GM18511 (cell line): ENCODE data around the gene NUP54.
A peak's percentile ranks its signal among the peaks of the same experiment; 100 is the strongest.

Source experiments
- ATAC-seq: cut with Tn5 transposase; IDR thresholded peaks from one replicate; pipeline ENCODE4 v1.9.1; 2021; ENCODE audit warnings: mild to moderate bottlenecking, moderate library complexity; ENCODE audit not compliant: unreplicated experiment

Gene NUP54, protein sequence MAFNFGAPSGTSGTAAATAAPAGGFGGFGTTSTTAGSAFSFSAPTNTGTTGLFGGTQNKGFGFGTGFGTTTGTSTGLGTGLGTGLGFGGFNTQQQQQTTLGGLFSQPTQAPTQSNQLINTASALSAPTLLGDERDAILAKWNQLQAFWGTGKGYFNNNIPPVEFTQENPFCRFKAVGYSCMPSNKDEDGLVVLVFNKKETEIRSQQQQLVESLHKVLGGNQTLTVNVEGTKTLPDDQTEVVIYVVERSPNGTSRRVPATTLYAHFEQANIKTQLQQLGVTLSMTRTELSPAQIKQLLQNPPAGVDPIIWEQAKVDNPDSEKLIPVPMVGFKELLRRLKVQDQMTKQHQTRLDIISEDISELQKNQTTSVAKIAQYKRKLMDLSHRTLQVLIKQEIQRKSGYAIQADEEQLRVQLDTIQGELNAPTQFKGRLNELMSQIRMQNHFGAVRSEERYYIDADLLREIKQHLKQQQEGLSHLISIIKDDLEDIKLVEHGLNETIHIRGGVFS

DNA sequence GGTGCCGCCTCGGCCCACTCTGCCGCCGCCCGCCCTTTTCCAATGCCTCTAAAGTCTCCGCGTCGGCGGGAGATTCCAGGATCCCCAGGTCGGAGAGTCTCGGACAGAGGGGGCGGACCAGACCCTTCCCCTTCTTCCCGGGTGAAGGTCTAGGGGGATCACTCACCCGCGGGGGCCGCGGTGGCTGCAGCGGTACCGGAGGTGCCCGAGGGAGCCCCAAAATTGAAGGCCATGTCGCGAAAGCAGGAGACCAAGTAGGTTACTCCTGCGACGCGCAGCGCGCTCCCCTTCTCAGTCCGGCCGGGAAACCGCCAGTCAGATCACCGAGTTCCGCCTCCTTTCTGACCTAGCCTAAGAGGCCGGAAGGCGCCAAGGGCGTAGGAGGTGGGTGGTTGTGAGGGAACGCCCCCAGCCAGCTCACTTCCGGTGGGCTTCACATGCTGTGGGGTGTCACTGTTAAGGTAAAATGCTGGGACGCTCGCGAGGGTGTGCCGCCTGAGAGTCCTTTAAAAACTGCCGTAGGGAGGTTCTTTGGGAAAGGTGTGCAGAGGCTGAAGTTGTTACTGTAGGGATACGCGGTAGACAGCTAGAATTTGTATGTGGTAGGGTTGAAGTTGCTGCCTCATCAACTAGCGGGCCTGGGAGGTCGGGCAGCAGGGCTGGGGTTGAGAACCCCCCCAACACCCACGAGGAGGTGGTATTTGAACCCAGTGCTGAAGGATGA lies at the start of gene NUP54:
Gene NUP54 (minus strand): TSS at position 256 of the 724 bp plus-strand sequence. CDS start 23 bp downstream, at position 233.
- peak; percentile 98 for ATAC-seq

GRCh38 chr4:76197031-76197743 lies 49.0 kb upstream of the NUP54 start:
- ATAC-seq = no peak

DNA sequence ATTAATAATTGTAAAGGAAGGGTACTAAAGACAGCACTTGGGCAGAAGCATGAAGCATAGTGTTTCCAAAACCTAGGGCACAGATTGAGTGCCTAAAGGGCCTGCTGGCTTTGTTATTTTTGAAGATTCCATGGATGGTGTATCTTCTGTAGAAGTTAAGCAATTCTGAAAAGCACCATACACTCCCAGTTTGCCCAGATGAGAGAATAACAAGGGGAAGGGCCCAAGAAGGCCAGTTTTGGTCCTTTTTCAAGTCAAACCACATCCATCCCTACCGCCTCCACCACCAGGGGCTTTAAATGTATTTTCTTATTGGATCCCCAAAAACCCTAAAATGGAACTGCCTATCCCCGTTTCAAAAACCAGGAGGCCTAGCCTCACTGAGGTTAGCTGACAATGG lies 48.2 kb upstream of the NUP54 start:
- no peak for ATAC-seq

GRCh38 chr4:76195326-76195725 lies 47.1 kb upstream of the NUP54 start:
- ATAC-seq = no peak

GRCh38 chr4:76194325-76194724 lies 46.1 kb upstream of the NUP54 start:
- ATAC-seq = no peak

DNA sequence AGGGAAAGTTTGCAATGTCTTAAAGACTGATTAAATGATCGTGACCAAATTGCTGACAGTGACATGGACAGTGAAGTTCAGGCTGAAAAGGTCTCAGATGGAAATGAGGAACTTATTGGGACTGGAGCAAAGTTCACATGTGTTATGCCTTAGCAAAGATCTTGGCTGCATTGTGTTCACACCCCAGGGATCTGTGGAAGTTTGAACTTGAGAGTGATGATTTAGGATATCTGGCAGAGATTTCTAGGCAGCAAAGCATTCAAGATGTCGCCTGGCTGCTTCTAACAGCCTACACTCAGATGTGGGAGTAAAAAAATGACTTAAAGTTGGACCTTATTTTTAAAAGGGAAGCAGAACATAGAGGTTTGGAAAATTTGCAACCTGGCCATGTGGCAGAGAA lies 44.0 kb upstream of the NUP54 start:
- ATAC-seq = no peak

GRCh38 chr4:76188557-76188956 lies 40.4 kb upstream of the NUP54 start:
- no peak for ATAC-seq

DNA sequence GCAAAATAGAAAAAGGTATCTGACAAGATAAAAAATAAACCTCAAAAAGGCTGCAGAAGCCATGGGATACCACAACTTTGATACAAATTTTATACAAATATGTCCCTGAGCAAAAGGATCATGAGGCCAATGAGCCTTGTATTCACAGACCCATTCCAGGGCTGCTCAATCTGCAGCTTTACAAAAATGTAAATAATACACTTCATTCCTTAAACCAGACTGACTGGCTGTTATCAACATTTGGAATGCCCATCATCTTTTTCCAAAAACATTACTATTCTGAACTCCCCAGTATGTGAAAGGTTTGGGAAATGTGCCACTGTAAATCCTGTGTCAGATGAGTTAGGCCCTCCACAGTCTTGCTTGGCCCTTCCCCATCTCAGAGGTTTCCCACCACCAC lies 40.0 kb upstream of the NUP54 start:
- no peak for ATAC-seq

DNA sequence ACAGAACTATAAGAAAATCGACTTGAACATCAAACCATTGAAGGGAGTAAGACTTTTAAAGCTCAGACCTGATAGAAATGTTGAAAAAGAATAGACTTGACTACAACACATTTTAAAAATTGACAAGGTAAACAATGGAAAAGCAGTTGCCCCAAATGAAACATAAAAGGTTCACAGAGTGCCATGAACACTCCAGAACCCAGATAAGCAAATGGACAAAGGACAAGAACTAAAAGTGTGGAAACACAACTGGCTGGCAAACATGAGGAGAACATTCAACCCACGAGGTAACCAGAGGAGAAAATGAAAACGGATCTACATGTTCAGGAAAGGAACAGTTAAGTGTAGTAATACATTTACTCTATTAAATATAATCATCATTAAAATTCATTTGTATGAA lies 39.0 kb upstream of the NUP54 start:
- ATAC-seq = no peak

- ATAC-seq = no peak
Measured at GRCh38 chr4:76182463-76182862, 34.3 kb upstream of the NUP54 start.

DNA sequence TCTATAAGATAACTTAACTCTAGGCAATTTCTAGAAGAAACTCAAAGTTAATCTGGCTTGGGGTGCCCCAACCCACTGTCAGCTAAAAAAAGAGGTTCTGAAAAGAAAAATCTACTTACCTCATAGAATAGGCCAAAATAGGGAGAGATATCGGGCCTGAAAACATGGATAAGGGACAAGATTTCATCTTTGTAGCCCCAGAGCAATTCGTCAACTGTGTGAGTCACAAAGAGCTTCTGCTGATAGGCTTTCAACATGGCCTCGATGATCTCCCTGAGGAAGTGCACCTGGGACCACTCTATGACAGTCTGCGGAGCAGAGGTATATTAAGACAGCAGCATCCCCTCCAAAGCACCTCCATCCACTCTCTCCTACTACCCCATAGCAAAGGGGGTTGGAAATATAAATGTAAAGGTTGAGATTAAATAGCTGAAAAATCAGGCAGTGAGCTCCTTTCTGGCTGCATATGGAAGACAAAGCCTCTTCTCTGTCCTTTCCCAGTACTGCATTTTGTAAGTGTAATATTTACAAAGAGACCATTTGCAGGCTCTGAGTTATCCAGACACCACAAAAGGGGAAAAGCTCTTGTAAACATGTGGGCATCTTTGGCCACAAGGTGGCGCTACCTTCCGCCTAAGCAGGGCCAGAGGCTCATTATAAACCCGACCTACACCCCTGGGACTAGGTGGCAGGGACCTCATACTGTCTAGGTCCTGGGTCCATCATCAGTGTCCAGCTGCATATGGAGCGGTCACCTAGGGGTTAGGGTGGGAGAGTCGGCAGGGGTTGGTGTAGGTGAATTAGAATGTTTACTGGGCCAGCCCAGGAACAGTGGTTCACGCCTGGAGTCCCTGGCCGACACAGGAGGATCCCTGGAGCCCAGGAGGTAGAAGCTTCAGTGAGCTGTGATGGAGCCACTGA lies 31.5 kb upstream of the NUP54 start:
- ATAC-seq = peak; percentile 86

- no peak for ATAC-seq
Measured at GRCh38 chr4:76178296-76178695, 30.1 kb upstream of the NUP54 start.

GRCh38 chr4:76177709-76178108 lies 29.5 kb upstream of the NUP54 start:
- ATAC-seq = no peak

- ATAC-seq = no peak
Measured at GRCh38 chr4:76175336-76175735, 27.1 kb upstream of the NUP54 start.

GRCh38 chr4:76174216-76174615 lies 26.0 kb upstream of the NUP54 start:
- no peak for ATAC-seq

- ATAC-seq = no peak
Measured at GRCh38 chr4:76168688-76169087, 20.5 kb upstream of the NUP54 start.

DNA sequence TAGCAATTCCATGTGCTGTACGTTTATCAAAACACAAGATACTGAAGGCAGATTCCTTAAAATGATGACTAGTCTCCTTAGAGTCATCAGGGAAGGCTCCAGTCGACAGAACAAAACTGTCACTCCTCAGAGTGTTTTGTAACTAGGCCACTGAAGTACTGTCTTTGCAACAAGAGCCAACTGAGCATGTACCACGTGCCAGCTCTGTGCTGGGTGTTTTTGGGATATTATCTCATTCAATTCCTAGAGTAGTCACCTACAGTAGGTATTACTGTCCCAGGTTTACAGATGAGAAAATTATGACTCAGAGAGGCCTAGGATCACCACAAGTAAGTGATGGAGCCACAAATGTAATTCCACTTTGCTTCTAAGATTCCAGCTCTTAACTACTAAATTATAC lies 18.3 kb upstream of the NUP54 start:
- no peak for ATAC-seq

GRCh38 chr4:76160355-76160754 lies 12.2 kb upstream of the NUP54 start:
- no peak for ATAC-seq

GRCh38 chr4:76156635-76157034 lies 8.4 kb upstream of the NUP54 start:
- no peak for ATAC-seq

GRCh38 chr4:76155979-76156378 lies 7.8 kb upstream of the NUP54 start:
- ATAC-seq = no peak
